Esophagus squamous epithelium (tissue), 5 donors: ENCODE results near the gene RTL10. TPM values are rescaled to one million over a fixed set of nuclear protein-coding genes. Genes with fewer than 3 reads are reported as not detected.

Experiments used
- DNase-seq: peaks from one replicate; lab custom pipeline; 2025; lab: John Stamatoyannopoulos, UW
- H3K27ac ChIP-seq, 4 donors: fragments of 200-600 bp; sonication (generic); one replicate each; pipeline ENCODE4 v1.5.1; 2016 to 2019; ENCODE audit warnings: mild to moderate bottlenecking in 1 of 4
- H3K27me3 ChIP-seq, 4 donors: fragments of 200-600 bp; sonication (generic); 1 replicate in 3 of 4; 2 replicates in 1 of 4; pipeline versions ENCODE4 v1.5.1 to v1.6.0; 2017 to 2021; ENCODE audit warnings: antibody characterized with exemption in 1 of 4
- H3K36me3 ChIP-seq, 3 donors: fragments of 200-600 bp; sonication (generic); one replicate each; pipeline ENCODE4 v1.5.1; 2016 to 2019
- H3K4me1 ChIP-seq, 3 donors: fragments of 200-600 bp; sonication (generic); one replicate each; pipeline ENCODE4 v1.5.1; 2017 to 2019
- H3K4me3 ChIP-seq, 4 donors: fragments of 200-600 bp; sonication (generic); 1 replicate in 3 of 4; 2 replicates in 1 of 4; pipeline ENCODE4 v1.5.1; 2016 to 2019; ENCODE audit warnings: mild to moderate bottlenecking in 2 of 4, moderate library complexity in 1 of 4
- H3K9me3 ChIP-seq, 3 donors: fragments of 200-600 bp; sonication (generic); one replicate each; pipeline ENCODE4 v1.5.1; 2016 to 2019
- CTCF ChIP-seq, 6 experiments: fragments of 450-650 bp in 4 of 6; fragments of 200-600 bp in 2 of 6; sonication (generic) in 2 of 6; IDR thresholded peaks; one replicate each; pipeline ENCODE4 v1.5.1; 2016 to 2019; ENCODE audit warnings: antibody characterized with exemption in 6 of 6, mild to moderate bottlenecking in 4 of 6, moderate library complexity in 4 of 6
- POLR2A ChIP-seq, 4 donors: fragments of 450-650 bp; IDR thresholded peaks; one replicate each; pipeline ENCODE4 v1.6.1; 2017; ENCODE audit warnings: antibody characterized with exemption in 4 of 4, mild to moderate bottlenecking in 4 of 4, moderate library complexity in 3 of 4
- WGBS, 2 donors: methylation state at CpG; one replicate each; pipeline ENCODE4 v1.1.5; 2018; 5-methylcytosine and 5-hydroxymethylcytosine counted together
- intact Hi-C: fragments of 100-400 bp; cut with DNase I; formaldehyde crosslinking; loops from one replicate; pipeline ENCODE4 v1.15.0; 2022
- total RNA-seq, 4 donors: library from RNA; depleted of rRNA; stranded (reverse); fragments of >200 nt; gene quantifications; one replicate each; pipeline ENCODE4 v1.1.0, GENCODE V29; 2016
- donor health status: DM: yes; HTN: yes; CAD: no.

RTL10 gene
- total RNA-seq, 4 donors from 2014 or later: 9.4 to 18.2 (median 11.4) TPM

- Histone ChIP-seq H3K4me3 (no peak overlapping the region), H3K9me3 (no peaks in the 10 kb centered on the region), H3K27me3 (no peaks in the 10 kb centered on the region), H3K4me1 (peaks cover 0 to 29% (median 0%) of the 10 kb centered on the region in 3 donors), H3K27ac (no peak overlapping the region), H3K36me3 (no peaks in the 10 kb centered on the region)
- intact Hi-C loops: no loop called here
- 79 to 95% methylated on average over 6 of the region's 6 CpGs for WGBS, 2 donors
- TF ChIP-seq POLR2A (IDR thresholded peaks at IDR 0.05): no peak
- TF ChIP-seq CTCF (IDR thresholded peaks at IDR 0.05): no peak
- DNase-seq: no peak
These were observed 23.7 kb downstream of the RTL10 start for GRCh38 chr22:19831016-19831415.

GRCh38 chr22:19828035-19828401 lies 26.7 kb downstream of the RTL10 start:
- WGBS, 2 donors: 55 to 69% methylated on average over 2 of the region's 2 CpGs
- Histone ChIP-seq H3K9me3 (no peaks in the 10 kb centered on the region), H3K27me3 (no peaks in the 10 kb centered on the region), H3K4me3 (no peak overlapping the region), H3K4me1 (peaks cover 0 to 47% (median 13%) of the 10 kb centered on the region in 3 donors), H3K36me3 (no peaks in the 10 kb centered on the region), H3K27ac (no peak overlapping the region)
- TF ChIP-seq CTCF (IDR thresholded peaks at IDR 0.05) (no peak), POLR2A (IDR thresholded peaks at IDR 0.05) (no peak)
- intact Hi-C loops: no loop called here
- no peak for DNase-seq

GRCh38 chr22:19827341-19828034 lies 27.2 kb downstream of the RTL10 start:
- WGBS, 2 donors: 49 to 51% methylated on average over 10 of the region's 10 CpGs
- Histone ChIP-seq H3K27me3 (no peaks in the 10 kb centered on the region), H3K4me3 (no peak overlapping the region), H3K27ac (no peak overlapping the region), H3K36me3 (no peaks in the 10 kb centered on the region), H3K9me3 (no peaks in the 10 kb centered on the region), H3K4me1 (peaks cover 0 to 44% (median 13%) of the 10 kb centered on the region in 3 donors)
- TF ChIP-seq CTCF (IDR thresholded peaks at IDR 0.05) (no peak), POLR2A (IDR thresholded peaks at IDR 0.05) (no peak)
- intact Hi-C loops: no loop called here
- no peak for DNase-seq

- intact Hi-C loops: no loop called here
- no peak for DNase-seq
- no peaks in the 10 kb centered on the region for H3K9me3 ChIP-seq
These were observed 28.1 kb downstream of the RTL10 start for GRCh38 chr22:19826619-19826950.

More at GRCh38 chr22:19826619-19826950, 28.1 kb downstream of the RTL10 start:
- H3K27ac ChIP-seq: no peak overlapping the region
- no peak overlapping the region for H3K4me3 ChIP-seq
- no peaks in the 10 kb centered on the region for H3K27me3 ChIP-seq
- 45 to 46% methylated on average over 2 of the region's 2 CpGs for WGBS, 2 donors
- peaks cover 0 to 39% (median 13%) of the 10 kb centered on the region in 3 donors for H3K4me1 ChIP-seq
- no peaks in the 10 kb centered on the region for H3K36me3 ChIP-seq
- TF ChIP-seq POLR2A (IDR thresholded peaks at IDR 0.05): no peak
- TF ChIP-seq CTCF (IDR thresholded peaks at IDR 0.05): no peak
